ENCODE results near the gene AJAP1.

AJAP1 gene

DNA sequence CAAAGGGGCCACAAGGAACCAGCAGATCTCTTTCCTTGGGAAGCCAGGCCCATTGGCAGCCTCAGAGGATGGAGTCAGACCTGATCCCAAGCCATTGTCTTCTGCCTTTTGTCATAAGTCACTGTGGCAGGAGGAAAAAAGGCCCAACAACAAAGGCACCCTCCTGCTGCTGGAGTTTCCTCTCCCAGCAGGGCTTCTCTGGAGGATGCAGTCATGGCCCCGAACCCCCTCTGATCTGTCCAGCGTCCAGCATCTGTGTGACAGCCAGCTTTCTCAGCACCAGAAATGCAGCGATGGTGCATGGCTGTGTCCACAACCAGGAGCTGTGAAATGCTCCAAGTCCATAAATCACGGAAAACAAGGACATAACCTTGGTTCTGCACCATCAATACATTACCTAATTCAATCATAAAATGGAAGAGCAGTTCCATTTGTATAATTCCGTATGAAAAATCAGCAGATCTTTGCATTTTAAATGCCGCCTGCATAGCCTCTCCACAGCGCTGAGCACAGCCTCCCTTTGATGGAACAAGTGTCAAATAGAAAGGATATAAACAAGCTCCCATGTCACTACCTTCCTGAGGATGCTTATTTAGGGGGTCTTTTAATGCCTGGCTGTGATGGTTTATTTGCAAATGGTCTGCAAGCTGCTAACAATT, 30.6 kb downstream of the AJAP1 start:
- DNase-seq = no peak

GRCh38 chr1:4685523-4685865, 31.1 kb downstream of the AJAP1 start:
- no peak for DNase-seq

GRCh38 chr1:4687943-4688342, 33.5 kb downstream of the AJAP1 start:
- DNase-seq = no peak

DNA sequence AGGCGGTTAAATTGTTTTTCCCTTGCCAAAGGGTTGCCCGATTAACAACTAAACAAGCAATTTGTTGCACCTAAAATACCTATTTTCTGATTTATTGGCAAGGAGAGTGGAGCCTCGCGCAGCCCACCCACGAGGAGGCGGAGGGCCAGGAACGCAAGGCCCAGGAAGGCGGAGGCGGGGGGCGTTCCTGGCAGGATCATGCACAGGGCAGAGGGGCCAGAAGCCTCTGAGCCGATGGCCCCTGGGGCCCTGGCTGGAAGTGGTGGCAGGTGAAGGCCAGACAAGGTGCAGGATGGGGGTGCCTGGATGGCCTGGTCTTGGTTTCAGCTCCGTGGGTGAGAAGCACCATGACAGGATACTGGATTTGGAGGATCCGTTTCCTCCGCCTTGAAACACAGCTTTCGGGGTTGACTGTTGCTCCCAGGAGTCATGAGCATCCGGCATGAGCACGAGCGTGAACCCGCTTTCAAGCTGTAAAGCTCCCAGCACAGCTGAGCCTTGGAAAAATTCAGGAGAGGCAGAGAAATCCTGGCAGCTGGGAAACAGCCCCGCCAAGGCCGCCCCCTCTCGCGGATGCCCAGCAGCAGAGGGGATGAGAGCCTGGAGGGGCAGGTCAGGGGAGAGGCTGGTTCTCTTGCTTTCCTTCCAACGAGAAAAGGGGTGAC, 35.0 kb downstream of the AJAP1 start:
- no peak for DNase-seq

DNA sequence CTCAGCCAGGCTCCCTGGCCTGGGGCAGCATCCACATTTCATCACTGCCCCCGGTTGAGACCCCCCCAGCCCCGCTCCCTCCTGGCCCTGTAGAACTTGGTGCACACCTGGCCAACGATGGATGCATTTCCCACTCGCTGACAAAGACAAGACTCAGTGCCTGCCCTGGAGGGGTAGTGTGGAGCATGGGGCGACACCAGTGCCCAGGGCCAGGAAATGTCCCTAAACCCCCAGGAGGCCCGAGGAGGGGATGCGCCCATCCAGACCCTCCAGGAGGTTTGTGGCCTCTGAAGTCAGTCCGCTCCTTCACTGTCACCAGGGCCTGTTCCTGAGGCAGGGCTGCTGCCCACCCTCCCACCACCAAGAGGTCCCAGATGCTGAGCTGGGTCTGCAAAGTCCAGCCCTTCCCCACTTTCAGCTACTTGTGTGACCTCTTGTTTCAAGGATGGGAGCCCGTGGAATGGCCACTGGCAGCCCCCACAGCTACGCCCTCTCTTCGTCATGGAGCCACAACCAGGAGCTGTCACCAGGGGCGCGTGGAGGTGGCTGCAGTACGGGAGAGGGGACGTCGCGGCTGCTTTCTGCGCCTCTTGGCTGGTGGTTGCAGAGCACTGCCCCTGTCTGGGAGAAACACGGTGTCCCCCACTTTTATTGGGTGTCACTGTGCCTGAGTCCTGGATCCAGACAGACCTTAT, 35.7 kb downstream of the AJAP1 start:
- DNase-seq = no peak

GRCh38 chr1:4690951-4691675, 36.7 kb downstream of the AJAP1 start:
- DNase-seq = no peak

DNA sequence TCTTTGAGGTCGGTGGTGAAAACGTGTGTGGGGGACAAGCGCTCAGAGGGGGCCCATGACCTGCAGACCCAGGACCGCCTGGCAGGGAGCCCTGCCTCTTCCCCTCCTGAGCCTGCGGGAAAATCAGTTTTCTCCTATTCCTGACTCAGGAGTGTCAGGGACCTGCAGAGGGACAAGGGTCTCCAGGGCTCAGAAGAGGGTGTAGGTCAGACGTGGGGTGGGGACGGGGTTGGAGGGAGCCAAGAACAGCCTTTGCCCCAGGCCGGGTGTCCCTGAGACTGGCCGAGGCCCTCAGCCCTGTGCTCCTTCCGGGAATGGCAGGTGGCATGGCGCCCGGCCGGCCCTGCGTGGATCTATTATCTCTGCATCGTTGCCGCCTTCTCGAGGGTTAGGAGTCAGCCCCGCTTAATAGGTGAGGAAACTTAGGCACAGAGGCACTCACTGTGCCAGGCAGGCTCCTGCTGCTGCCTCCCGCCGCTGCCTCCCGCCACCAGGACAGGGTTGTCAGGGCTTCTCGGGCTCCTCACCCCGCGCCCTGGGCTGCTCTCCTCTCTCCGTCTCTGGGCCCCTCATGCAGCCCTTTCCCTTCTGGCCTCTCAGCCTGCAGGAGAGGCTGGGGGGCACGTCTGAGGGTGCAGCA, 37.5 kb downstream of the AJAP1 start:
- no peak for DNase-seq

DNA sequence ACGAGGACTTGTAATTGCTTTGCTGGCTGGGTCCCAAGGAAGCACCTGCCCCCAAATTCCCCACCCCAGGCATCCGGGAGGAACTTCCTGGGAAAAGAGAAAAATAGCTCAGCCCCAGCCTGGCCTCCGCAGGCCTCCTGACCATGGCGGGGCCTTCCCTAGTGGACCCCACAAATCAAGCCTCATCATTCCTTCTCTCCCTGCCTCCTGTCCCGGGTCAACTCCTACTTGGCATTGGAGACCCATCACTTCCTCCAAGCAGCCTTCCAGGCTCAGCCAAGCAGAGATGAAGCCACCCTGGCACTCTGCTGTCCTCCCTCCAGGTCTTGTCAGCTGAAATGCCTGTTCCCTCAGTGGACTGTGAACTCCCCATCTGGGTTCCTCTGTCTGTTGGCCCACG, 38.0 kb downstream of the AJAP1 start:
- DNase-seq = no peak

DNA sequence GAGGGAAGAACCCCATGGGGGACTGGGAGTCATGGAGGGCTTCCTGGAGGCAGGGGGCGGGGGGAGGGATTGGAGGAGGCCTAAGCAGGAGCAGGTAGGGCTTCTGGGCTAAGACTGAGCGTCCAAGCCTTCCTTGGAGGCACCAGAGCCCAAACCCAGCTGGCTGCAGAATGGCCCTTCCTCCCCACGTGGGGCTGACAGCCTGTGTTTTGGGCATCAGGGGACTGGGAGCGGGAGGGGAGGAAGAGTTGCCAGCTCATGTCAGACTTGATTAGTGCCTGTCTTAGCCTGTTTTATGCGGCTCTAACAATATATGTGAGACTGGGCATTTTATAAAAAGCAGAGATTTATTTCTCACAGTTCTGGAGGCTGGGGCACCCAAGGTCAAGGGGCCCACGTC, 38.9 kb downstream of the AJAP1 start:
- DNase-seq = no peak

DNA sequence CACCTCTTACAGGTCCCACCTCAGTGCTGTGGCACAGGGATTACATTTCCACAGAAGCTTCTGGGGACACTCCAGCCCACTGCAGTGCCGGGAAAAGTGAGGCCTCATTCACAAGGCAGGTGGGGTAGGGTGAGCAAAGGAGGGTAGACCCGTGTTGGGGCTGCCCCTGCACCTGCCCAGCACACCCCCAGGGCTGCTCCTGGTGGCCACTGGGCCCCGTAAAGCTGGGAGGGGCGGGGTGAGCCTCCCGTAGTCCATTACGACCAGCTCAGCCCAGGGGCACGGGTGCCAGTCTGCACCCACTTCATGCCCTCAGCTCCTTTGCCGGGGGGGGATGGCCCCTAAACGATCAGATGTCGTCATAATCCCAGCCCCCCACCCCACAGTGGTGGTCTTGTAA, 39.5 kb downstream of the AJAP1 start:
- no peak for DNase-seq

DNA sequence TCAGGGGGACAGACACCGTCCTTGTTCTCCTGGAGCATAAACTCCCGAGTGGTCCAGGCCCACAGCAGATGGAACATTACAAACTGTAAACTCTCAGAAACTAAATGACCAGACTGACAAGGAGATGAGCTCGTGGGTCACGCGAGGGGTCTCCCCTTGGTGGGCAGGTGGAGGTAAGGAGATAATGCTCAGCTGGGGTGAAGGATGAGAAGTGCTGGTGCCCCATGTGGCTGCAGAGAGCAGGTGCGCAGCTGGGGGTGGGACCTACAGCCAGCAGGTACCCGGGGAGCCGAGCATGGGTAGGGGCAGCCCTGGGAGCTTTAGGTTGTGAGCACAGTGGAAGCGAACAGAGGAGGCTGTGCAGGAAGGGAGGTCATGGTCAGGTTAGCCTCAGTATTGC, 40.1 kb downstream of the AJAP1 start:
- no peak for DNase-seq

DNA sequence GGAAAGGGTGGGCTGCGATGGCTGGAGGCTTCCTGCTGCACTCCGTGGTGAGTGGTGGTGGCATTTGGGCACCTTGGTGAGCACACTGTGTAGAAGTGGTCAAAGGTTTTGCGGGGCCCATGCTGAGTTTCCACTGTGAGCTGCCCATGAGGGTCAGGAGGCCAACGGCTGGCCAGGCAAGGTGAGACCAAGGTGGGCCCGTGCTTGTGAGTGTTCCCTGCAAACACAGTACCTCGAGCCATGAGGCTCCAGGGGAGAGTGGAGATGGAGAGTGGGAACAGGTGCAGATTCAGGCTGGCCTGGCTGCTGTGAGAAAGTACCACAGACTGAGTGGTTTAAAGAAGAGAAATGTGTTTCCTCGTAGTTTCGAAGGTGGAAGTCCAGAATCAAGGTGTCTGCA, 40.8 kb downstream of the AJAP1 start:
- no peak for DNase-seq

DNA sequence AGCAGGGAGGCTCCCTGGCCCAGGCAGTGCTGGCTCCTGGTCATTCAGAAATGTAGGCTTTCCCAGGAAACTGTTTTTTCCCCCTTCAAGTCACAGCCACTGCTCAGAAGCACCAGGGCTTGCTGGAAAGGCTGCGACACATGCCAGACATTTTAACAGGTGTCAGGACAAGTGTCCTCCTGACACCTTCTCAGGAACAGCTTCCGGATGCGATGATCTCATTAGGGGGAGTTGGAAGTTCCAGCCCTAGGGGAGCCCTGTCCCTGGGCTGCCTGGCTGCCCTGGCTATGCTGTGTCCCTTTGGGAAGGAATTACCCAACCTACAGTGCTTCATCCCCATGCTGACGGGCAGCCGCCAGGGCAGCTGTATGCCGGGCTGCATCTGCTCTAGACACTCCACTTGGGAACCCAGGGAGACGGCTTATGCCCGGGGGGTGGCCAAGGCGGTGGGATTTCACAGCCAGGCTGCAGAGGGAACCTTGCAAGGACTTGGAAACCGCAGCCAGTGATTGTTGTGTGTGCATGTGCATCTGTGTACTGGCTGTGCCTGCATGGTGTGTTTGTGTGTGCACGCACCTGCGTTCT, 41.8 kb downstream of the AJAP1 start:
- no peak for DNase-seq

- no peak for DNase-seq
Observed at GRCh38 chr1:4696753-4697152, 42.3 kb downstream of the AJAP1 start.

DNA sequence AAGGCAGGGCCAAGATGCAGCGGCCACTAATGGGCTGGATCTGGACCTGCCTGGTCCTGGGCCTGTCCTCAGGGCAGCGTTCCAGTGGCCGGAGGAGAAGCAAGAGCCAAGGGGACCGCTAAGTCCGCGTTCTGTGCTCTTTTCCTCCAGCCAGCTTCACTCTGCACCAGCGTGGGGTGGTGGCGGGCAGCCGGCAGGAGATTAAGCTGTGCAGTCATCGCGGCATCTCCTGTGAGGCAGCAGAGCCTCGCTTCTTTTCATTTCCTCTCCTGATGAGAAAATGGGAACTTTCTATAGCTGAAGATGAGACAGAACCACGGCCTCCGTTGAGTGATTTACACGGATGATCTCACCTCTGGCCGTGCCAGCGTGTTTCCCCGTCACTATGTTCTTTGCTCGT, 43.4 kb downstream of the AJAP1 start:
- no peak for DNase-seq

DNA sequence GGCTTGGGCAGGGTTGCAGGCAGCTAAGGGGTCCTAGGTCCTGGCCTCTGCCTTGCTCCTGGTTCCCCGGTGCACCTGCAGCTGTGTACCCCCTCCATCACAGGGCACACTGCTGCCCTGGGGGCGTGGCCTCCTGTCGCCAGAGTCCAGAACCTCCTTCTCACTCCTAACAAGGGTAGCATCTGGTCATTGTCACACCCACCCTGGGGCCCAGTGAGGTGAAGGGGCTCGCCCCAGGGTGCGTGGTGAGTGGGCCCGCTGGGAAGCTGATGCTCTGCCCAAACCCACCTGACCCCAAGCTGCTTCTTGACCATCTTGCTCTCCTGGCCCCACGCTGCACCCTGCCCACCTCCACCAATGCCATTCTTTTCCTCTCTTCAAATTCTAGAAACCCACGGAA, 44.5 kb downstream of the AJAP1 start:
- no peak for DNase-seq

DNA sequence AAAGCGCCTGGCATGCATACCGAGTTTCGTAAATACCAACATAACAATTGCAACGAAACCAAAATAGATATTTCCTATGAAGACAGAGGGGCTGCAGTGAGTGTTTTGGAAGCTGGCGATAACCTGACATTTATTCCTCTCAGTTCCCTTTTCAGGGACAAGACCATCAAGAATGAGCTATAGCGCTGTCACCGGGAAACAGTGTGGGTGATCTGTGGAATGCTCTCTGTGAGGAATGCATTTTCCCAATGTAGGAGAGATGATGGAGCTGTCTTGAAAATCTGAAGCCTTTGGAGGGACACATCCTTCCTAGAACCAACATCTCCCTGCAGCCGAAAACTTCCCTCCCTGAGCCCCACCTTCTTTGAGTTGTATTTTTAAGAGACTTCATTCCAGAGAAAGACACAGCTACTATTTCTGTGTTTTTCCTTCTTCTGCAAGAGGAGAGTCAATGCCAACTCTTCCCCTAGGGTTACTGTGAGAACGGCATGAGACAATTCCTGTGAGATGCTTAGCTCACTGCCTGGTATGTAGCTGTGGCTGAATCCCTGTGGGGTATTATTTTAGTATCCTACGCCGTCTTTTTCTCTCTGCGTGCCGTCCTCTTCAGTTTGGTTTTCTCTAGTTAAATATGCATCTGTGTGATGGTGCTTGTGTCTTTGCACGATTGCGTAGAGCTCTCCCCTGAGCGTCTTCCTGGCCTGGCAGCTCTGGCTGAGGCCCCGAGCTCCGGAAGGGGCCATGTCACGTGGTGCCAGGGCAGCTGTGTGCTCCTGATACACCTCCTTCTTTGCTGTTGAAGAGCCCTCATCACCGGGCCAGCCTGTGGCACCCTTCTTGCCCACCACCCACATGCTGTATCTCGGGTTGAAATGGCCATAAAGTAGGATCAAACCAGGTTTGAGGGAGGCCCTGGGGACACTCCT, 45.2 kb downstream of the AJAP1 start:
- no peak for DNase-seq

DNA sequence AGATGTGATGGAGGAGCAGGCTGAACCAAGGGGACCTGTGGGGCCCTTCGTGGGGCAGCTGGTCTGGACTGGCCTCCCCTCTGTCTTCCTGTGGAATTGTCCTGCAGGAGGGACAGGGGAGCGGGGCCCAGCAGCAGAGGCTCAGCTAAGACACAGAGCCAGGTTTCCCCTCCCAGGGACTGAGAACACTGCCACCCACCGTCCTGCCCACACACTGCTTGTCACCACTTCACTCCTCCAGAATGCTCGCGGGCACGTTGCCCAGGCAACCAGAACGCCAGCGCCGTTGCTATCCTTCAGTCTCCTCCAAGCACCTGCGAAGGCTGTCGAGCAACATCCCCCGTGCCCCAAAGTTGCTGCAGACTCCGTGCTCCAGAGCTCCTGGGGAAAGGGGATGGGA, 46.4 kb downstream of the AJAP1 start:
- no peak for DNase-seq

DNA sequence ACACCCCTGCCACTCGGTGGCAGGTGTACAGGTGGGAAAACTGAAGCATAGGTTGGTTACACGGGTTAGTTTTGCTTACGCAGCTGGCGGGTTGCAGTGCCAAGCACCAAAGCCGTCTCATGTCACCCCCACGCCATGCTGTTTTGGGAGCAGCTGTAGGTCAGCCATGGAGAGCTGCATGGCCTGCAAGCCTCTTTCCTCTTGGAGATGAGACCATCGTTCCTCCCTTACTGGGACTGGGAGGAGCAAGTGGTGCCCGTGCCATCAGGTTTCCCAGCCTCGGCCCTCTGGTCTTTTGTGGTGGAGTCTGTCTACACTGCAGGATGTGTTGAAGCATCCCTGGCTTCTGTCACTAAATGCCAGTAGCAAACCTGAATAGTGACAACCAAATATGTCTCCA, 46.9 kb downstream of the AJAP1 start:
- no peak for DNase-seq

DNA sequence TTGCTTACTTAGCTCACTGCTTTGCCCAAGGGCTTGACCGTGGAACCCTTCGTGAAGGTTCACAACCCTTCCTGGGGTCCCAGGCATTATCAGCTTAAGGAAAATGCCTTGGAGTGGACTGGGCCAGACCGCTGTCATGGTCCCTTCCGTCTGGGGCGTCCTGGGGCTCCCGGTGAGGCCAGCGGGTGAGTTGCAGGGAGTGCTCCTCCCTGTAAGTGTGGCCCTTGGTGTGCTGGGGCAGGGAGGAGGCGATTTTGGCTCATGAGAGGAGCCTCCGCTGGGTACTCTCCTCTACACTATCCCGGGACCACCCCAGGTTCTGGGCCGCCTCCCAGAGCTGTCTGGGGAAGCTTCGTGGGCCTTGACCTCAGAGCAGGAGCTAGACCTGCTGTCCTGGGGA, 48.1 kb downstream of the AJAP1 start:
- no peak for DNase-seq

DNA sequence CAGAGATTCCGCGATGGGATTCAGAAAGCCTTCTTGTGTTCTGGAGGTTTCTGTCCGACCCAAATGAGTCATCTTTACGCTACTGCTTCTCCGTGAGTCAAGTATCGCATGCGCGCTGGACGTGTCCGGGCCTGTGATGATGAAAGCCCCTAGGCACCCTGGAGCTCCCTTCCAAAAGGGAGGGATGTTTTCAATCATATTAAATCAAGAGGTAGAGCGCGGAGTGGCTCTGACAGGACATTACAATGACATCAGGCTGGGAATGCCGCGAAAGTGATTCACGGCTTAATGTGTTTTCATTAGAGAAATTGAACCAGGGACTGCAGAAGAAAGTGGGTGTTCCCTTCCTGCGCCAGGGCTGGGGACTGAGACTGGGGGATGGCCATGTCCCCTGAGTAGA, 48.5 kb downstream of the AJAP1 start:
- no peak for DNase-seq

DNA sequence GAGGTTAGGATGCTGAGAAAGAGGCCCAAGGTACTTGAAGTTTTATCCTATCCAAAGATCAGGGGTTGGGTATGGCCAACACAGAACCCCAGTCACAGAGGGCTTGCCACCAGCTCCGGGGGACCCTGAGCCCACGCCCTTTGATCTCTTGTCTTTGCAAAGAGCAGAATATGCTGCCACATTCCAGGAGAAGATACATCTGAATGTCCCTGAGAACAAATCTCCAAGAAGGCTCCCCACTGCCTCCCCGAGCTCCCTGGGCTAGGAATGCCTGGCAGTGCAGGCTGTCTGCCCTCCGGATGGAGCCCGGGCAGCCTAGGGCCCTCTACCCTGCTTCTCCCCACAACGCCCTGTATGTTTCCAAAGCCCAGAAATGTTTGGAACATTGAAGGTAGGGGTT, 49.2 kb downstream of the AJAP1 start:
- DNase-seq = no peak
